Kidney (tissue), 14 donors: ENCODE results near the gene NF1. TPM values are rescaled to one million over a fixed set of nuclear protein-coding genes. Genes with fewer than 3 reads are reported as not detected.
A peak's percentile ranks its signal among the peaks of the same experiment; 100 is the strongest.

Source experiments
- DNase-seq, 5 donors: peaks; one replicate each; pipeline ENCODE4 v3.0.0-alpha.2; 2013 to 2020
- FAIRE-seq: peaks from 2 replicates; lab custom pipeline; 2012; peaks lifted over from hg19 to GRCh38; lab: Jason Lieb, UNC
- H3K27ac ChIP-seq, 2 donors: one replicate each; pipeline ENCODE4 v1.7.0; 2013; ENCODE audit warnings: low read depth in 2 of 2, low read length in 2 of 2, inconsistent platforms in 1 of 2
- H3K27me3 ChIP-seq: one replicate; pipeline ENCODE4 v1.7.1; 2013; ENCODE audit warnings: low read length, inconsistent platforms; ENCODE audit not compliant: control insufficient read depth, insufficient read depth
- H3K36me3 ChIP-seq, 3 donors: one replicate each; pipeline versions ENCODE4 v1.7.0 to v1.7.1; 2013; ENCODE audit warnings: low read length in 3 of 3, control low read depth in 1 of 3, inconsistent platforms in 1 of 3; ENCODE audit not compliant: insufficient read depth in 3 of 3, control insufficient read depth in 2 of 3
- H3K4me1 ChIP-seq, 3 donors: one replicate each; pipeline versions ENCODE4 v1.7.0 to v1.7.1; 2013; ENCODE audit warnings: low read length in 3 of 3, inconsistent platforms in 1 of 3, low read depth in 1 of 3; ENCODE audit not compliant: control insufficient read depth in 2 of 3, insufficient read depth in 2 of 3
- H3K4me3 ChIP-seq, 3 donors: one replicate each; pipeline versions ENCODE4 v1.7.0 to v1.8.1; 2013; ENCODE audit warnings: low read length in 3 of 3, control low read depth in 1 of 3, inconsistent platforms in 1 of 3
- H3K9ac ChIP-seq, 3 donors: one replicate each; pipeline versions ENCODE4 v1.7.0 to v1.7.1; 2013; ENCODE audit warnings: low read length in 3 of 3, control low read depth in 1 of 3, inconsistent platforms in 1 of 3
- H3K9me3 ChIP-seq, 3 donors: one replicate each; pipeline versions ENCODE4 v1.7.0 to v1.7.1; 2013; ENCODE audit warnings: low read length in 3 of 3, control low read depth in 1 of 3, inconsistent platforms in 1 of 3; ENCODE audit not compliant: control insufficient read depth in 2 of 3, insufficient read depth in 1 of 3
- intact Hi-C: fragments of 100-400 bp; cut with DNase I; formaldehyde crosslinking; loops from one replicate; pipeline ENCODE4 v1.11.1; 2022
- polyA plus RNA-seq: library from polyadenylated mRNA; stranded (reverse); fragments of 350-450 nt; fragmentation: Illumina TruSeq; extraction: RNeasy Lipid Tissue Mini Kit (QIAGEN cat#74804); gene quantifications from one replicate; pipeline ENCODE4 v1.2.3, GENCODE V29; 2014; ENCODE audit warnings: low read depth, low replicate concordance; ENCODE audit not compliant: insufficient read depth
- total RNA-seq: library from RNA; stranded (reverse); fragmentation: NEBNext Ultra II Directional; extraction: Animal tissue kit (Norgen Biotek cat#: 25700); gene quantifications from one replicate; pipeline ENCODE4 v1.2.1, GENCODE V29; 2021
- TF ChIP-seq, protein P1 (sequence below): IDR thresholded peaks from 3 replicates; pipeline ENCODE4 v1.5.1; 2012; ENCODE audit warnings: mild to moderate bottlenecking, moderate library complexity, borderline replicate concordance; ENCODE audit not compliant: insufficient read depth; ENCODE audit errors: extremely low read depth
- donor health status: control.
- donor health status: control.
- donor health status: control.
- donor health status: control.
- donor health status: control.
- donor health status: DM: yes; HTN: yes; CAD: no.
- donor health status: Normal renal cell carcinoma (clear cell type).

Gene NF1
- total and polyA plus RNA-seq, 2 donors from 2014 or later: 7.8 to 61.3 TPM

DNA sequence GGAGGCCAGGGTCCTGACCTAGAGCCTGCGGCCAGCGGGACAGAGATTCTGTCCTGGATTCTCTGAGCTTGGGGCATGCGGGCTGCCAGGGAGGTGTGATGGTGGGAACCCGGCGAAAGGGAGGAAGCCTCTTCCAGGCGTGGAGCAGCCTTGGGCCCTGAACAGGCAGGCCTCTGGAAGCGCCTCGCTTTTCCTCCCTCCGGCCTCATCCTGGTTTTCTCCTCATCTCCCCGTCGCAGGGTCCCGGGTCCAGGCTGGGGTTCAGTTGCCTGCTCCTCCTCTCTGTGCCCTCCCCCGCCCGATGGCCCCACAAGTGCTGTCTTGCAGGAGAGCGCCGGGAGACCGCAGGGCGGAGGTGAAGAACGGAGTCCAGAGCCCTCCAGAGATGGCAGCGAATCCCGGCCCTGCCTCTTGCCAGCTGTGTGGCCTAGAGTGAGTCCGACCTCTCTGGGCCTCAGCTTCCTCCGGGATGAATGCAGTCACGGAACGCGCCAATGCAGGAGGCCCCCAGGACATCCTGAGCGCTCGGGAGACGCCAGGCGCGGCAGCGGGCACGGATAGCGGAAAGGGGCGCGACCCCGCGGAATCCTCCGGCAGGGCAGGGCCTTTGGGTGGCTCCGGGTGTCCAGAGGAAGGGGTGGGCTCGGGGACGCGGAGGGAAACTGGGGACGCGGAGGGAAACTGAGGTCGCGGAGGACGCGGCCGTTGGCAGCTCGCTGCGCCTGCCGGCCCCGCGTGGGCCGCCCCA, 296.1 kb downstream of the NF1 start:
- TF ChIP-seq, protein P1, sequence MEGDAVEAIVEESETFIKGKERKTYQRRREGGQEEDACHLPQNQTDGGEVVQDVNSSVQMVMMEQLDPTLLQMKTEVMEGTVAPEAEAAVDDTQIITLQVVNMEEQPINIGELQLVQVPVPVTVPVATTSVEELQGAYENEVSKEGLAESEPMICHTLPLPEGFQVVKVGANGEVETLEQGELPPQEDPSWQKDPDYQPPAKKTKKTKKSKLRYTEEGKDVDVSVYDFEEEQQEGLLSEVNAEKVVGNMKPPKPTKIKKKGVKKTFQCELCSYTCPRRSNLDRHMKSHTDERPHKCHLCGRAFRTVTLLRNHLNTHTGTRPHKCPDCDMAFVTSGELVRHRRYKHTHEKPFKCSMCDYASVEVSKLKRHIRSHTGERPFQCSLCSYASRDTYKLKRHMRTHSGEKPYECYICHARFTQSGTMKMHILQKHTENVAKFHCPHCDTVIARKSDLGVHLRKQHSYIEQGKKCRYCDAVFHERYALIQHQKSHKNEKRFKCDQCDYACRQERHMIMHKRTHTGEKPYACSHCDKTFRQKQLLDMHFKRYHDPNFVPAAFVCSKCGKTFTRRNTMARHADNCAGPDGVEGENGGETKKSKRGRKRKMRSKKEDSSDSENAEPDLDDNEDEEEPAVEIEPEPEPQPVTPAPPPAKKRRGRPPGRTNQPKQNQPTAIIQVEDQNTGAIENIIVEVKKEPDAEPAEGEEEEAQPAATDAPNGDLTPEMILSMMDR: no peak
- intact Hi-C loops: no loop called here
- H3K9me3 ChIP-seq: no peaks in the 10 kb centered on the region
- H3K4me3 ChIP-seq: no peak overlapping the region
- no peak overlapping the region for H3K27ac ChIP-seq
- H3K36me3 ChIP-seq: no peaks in the 10 kb centered on the region
- DNase-seq: no peak
- no peak overlapping the region for H3K9ac ChIP-seq
- FAIRE-seq: no peak
- H3K27me3 ChIP-seq: peaks cover 11% of the 10 kb centered on the region
- H3K4me1 ChIP-seq: peaks cover 0 to 2% (median 0%) of the 10 kb centered on the region in 3 donors

DNA sequence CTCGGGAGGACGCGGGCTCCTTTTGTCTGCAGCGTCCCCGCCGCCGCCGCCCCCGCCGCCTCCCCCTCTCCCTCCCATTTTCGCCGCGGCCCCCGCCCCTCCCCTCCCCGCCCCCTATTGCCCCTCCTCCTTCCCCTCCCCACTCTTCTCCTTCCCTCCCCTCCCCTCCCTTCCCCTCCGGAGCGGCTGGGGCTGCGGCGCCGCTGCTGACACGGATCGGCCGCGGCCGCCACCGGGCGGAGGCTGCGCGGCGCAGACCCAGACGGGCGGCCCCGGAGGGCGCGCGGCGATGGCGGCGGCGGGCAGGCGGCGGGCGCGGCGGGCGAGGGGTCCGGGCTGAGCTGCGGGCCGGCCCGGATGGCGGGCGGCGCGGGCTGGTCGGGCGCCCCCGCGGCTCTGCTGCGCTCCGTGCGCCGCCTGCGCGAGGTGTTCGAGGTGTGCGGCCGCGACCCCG, 296.7 kb downstream of the NF1 start, which contains the start of gene RAB11FIP4:
Gene RAB11FIP4 (plus strand): TSS at position 180 of the 454 bp plus-strand sequence. CDS start 178 bp downstream, at position 358.
- no peak within 1 kb of the TSS for H3K27ac ChIP-seq
- peaks cover 11% of the 10 kb centered on the region for H3K27me3 ChIP-seq
- no peaks in the 10 kb centered on the region for H3K36me3 ChIP-seq
- no peak within 1 kb of the TSS for H3K9ac ChIP-seq
- H3K9me3 ChIP-seq: no peaks in the 10 kb centered on the region
- no peak within 1 kb of the TSS for H3K4me3 ChIP-seq
- FAIRE-seq: no peak
- intact Hi-C loops: no loop called here
- H3K4me1 ChIP-seq: peaks cover 0 to 2% (median 0%) of the 10 kb centered on the region in 3 donors
- TF ChIP-seq, protein P1: no peak
- peak in 2 of 5 donors; percentile 20 to 67 for DNase-seq

DNA sequence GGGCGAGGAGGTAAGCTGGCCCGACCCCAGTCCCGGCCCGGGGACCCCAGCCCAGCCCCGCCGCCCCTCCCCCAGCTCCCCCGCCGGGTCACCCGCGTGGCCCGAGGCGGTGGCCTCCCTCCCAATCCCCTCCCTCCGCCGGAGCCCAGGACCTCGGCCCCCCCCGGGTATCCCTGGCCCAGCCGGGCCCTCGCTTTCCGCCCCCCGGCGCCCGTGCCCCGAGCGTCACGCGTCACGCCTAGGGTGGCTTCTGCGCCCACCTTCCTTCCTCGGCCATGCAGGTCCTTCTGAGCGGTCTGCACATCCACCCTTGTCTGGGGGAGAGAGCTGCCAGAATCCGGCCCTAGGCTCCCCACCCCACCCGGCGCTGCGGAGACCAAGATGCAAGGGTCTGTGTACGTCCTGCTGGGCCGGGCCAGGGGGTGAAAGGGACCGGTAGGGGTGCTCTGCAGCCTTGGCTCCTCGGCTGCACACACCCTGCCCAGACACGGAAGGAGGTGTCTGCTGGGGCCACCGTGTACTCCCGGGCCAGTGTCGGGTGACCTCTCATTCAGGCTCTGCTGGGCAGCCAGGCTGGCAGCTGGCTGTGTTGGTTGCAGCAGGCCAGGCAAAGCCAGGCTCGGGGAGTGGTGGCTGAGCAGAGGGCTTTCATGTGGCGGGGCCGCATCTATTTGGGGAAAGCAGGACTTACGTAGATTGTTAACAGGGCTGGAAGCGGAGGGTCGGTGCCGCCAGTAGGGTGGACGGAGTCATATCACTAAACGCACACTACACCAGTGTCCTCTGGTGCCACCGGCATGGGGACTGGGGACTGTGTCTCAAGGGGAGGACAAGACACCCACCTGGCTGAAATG, 297.5 kb downstream of the NF1 start:
- DNase-seq (peak in 1 of 5 donors; percentile 48), FAIRE-seq (no peak)
- intact Hi-C loops: no loop called here
- Histone ChIP-seq H3K27ac (no peak overlapping the region), H3K27me3 (peaks cover 11% of the 10 kb centered on the region), H3K9me3 (no peaks in the 10 kb centered on the region), H3K9ac (no peak overlapping the region), H3K36me3 (no peaks in the 10 kb centered on the region), H3K4me1 (peaks cover 0 to 2% (median 0%) of the 10 kb centered on the region in 3 donors), H3K4me3 (no peak overlapping the region)
- TF ChIP-seq, protein P1: no peak
